ENCODE measurements around the gene PXMP2.

The PXMP2 gene

DNA sequence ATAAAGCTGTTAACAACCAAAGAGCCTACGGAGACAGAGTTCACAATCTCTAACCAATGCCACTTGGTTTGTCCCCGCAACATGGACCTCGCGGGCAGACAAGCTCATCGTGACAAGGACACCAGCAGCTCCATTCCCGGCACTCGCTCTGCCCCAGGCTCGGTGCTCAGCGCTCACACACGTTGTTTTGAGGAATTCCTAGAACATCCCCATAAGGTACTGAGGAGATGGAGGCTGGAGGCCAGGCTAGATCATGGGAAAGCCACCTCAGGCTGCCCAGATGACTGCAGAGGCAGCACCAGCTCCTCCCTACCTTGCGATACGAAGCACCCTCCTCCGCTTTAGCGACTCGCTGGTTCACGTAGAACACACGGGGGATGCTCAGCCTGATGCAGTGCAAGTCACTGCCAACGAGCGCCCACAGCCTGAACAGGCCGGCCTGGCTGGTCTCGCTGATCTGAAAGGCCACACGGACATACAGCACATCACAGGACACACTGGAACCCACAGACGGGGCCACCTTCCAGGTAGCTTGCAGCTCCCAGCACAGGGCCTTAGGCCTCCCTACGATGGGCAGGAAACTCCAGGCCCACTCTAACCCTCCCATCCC, 38.7 kb upstream of the PXMP2 start:
- Histone ChIP-seq H3K27me3 (ENCODE audit: insufficient read depth, poor library complexity, severe bottlenecking) (no peaks in the 10 kb centered on the region), H3K4me3 (replicated peaks; ENCODE audit: insufficient read depth, low read length) (no peak overlapping the region), H3K27ac (replicated peaks) (no peak overlapping the region)
- DNase-seq (ENCODE audit: low read depth in 1 of 2, low spot score in 1 of 2), result no peak
- TF ChIP-seq REST (IDR thresholded peaks at IDR 0.05; ENCODE audit: insufficient replicate concordance, low read depth) (no peak), GABPA (IDR thresholded peaks at IDR 0.05; ENCODE audit: low read depth) (no peak), SPI1 (IDR thresholded peaks at IDR 0.05; ENCODE audit: borderline replicate concordance, low read depth) (no peak), POLR2AphosphoS5 (IDR thresholded peaks at IDR 0.05; ENCODE audit: low read depth) (no peak)
- TF ChIP-seq, protein P1, sequence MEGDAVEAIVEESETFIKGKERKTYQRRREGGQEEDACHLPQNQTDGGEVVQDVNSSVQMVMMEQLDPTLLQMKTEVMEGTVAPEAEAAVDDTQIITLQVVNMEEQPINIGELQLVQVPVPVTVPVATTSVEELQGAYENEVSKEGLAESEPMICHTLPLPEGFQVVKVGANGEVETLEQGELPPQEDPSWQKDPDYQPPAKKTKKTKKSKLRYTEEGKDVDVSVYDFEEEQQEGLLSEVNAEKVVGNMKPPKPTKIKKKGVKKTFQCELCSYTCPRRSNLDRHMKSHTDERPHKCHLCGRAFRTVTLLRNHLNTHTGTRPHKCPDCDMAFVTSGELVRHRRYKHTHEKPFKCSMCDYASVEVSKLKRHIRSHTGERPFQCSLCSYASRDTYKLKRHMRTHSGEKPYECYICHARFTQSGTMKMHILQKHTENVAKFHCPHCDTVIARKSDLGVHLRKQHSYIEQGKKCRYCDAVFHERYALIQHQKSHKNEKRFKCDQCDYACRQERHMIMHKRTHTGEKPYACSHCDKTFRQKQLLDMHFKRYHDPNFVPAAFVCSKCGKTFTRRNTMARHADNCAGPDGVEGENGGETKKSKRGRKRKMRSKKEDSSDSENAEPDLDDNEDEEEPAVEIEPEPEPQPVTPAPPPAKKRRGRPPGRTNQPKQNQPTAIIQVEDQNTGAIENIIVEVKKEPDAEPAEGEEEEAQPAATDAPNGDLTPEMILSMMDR (IDR thresholded peaks at IDR 0.05; ENCODE audit: insufficient read depth, low read length), result no peak

GRCh38 chr12:132649226-132649945, 38.0 kb upstream of the PXMP2 start:
- Histone ChIP-seq H3K4me3 (replicated peaks; ENCODE audit: insufficient read depth, low read length) (no peak overlapping the region), H3K27ac (replicated peaks) (no peak overlapping the region), H3K27me3 (ENCODE audit: insufficient read depth, poor library complexity, severe bottlenecking) (no peaks in the 10 kb centered on the region)
- no peak for TF ChIP-seq REST (IDR thresholded peaks at IDR 0.05; ENCODE audit: insufficient replicate concordance, low read depth)
- TF ChIP-seq POLR2AphosphoS5 (IDR thresholded peaks at IDR 0.05; ENCODE audit: low read depth), result no peak
- no peak for TF ChIP-seq GABPA (IDR thresholded peaks at IDR 0.05; ENCODE audit: low read depth)
- TF ChIP-seq SPI1 (IDR thresholded peaks at IDR 0.05; ENCODE audit: borderline replicate concordance, low read depth), result no peak
- TF ChIP-seq, protein P1 (IDR thresholded peaks at IDR 0.05; ENCODE audit: insufficient read depth, low read length), result no peak
- DNase-seq (ENCODE audit: low read depth in 1 of 2, low spot score in 1 of 2), result no peak

- TF ChIP-seq GABPA (IDR thresholded peaks at IDR 0.05; ENCODE audit: low read depth), result no peak
- no peak for TF ChIP-seq REST (IDR thresholded peaks at IDR 0.05; ENCODE audit: insufficient replicate concordance, low read depth)
- no peak for TF ChIP-seq SPI1 (IDR thresholded peaks at IDR 0.05; ENCODE audit: borderline replicate concordance, low read depth)
- TF ChIP-seq, protein P1 (IDR thresholded peaks at IDR 0.05; ENCODE audit: insufficient read depth, low read length), result no peak
- no peak for TF ChIP-seq POLR2AphosphoS5 (IDR thresholded peaks at IDR 0.05; ENCODE audit: low read depth)
- no peak for DNase-seq (ENCODE audit: low read depth in 1 of 2, low spot score in 1 of 2)
- Histone ChIP-seq H3K27me3 (ENCODE audit: insufficient read depth, poor library complexity, severe bottlenecking) (no peaks in the 10 kb centered on the region), H3K4me3 (replicated peaks; ENCODE audit: insufficient read depth, low read length) (no peak overlapping the region), H3K27ac (replicated peaks) (no peak overlapping the region)
Measured at GRCh38 chr12:132651444-132652100, 35.8 kb upstream of the PXMP2 start.

Measured in HL-60 (cell line).